Left hindlimb (tissue), 1 donor: ENCODE data around the gene ALDOC.
A peak's percentile ranks its signal among the peaks of the same experiment; 100 is the strongest.

Experiments
- DNase-seq: peaks from one replicate; pipeline ENCODE4 v3.0.0-alpha.2; 2018

Gene ALDOC

DNA sequence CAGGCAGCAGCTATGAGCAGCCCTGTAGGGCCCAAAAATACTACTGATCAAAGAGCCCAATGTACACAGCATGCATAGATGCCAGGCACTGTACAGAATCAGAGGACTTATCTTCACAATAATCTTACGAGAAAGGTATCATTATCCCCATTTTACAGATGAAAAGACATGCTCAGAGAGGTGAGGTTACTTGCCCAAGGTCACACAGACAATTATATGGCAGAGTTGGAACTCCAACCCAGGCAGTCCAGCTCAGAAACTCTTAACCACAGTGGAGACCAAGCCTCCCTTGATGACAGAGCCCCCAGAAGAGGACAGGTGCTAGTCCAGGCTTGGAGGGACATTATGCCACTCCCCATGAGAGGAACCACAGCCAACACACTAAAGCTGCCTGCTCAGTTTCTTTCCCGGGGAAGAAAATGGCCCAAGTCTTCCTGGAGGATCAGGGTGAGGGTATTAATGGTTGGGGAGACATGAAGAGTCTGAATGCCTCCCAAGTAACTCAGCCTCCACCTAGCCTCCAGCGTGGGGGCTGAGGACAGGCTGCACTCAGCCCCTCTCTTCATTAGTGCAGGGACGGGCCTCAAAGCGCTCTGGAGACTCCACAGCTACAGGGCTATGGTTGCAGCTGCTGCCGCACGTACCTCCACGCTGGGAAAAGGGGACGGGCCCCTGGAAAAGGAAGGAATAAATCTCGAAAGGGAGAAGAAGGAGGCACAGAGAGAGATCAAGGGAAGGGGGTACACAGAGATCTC is 25.1 kb downstream of the ALDOC start:
- no peak for DNase-seq

- no peak for DNase-seq
Measured at GRCh38 chr17:28550858-28551257, 25.8 kb downstream of the ALDOC start.

DNA sequence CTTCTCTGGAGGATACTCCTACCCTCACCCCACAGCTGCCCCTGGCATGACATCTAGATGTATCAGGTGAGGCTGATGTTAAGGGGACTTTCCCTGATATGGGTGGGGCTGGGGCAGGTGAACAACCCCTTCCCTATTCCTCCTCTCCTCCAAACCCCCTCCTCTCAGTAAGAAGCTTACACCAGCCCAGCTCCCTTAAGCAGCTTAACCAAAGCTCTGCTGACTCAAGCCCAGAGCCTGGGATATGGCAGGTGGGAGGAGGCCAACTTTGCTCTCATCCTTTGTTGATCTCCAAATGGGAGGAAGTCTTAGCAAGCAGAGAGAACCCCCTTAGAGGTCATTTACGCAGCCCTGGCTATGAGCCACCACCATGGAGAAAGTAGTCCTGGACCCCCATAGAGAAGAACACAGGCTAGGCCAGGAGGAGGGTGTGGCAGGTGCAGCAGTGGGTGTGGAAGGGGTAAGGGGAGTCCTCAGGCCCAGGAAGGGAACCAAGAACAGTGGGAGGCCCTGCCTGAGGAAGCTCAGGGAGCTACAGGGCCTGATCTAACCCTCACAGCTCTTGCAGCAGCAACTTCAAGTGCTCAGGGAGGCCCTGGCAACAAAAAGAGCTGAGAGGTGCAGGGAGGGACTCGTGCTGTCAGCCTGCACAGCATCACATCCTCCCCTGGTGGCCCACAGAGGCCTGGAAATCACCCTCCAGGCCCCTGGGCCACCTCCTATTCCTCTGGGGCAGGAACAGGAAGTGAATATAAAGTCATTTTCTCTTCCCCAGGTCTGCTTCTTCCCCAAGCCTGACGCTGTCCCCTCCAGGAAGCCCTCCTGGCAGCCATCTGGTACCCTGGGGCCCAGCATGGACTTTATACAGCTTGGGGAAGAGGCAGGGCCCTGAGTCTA is 27.2 kb downstream of the ALDOC start:
- no peak for DNase-seq

GRCh38 chr17:28548417-28549130 is 28.1 kb downstream of the ALDOC start:
- no peak for DNase-seq

DNA sequence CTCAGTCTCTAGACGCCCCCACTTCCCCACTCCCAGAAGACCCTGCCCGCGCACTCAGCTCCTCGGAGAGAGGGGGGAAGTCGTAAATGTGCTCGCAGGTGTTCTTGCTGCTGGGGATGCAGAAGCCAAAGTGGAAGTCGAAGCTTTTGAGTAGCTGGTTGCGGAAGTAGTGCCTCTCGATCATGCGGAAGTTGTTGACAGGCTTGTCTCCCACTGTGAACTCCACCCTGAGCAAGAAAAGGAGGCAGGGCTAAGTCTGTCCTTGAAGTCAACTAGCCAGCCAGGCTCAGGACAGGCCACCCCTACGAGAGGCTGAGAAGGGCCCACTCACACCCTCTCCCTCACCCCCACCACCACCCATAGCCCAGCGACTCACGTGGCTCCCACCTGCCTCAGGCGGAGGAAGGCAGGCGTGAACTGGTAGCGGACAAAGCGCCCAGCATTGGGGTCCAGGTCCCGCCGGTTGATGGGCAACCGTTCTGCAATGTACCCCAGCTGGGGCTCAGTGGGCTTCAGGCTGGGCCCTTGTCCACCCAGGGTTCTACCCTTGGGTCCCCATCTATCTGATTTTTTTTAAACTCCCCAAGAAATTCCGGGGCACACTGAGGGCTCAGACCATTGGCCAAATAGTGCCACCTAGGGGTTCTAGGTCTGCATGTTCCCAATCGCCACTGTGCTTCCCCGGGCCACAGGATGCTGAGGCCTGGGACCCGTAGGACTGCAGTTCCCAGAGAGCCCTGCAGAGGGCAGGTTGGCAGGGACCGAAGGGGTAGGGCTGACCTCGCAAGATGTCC is 28.9 kb downstream of the ALDOC start:
- peak; percentile 61 for DNase-seq

- DNase-seq, result no peak
Measured at GRCh38 chr17:28547096-28547622, 29.5 kb downstream of the ALDOC start.

DNA sequence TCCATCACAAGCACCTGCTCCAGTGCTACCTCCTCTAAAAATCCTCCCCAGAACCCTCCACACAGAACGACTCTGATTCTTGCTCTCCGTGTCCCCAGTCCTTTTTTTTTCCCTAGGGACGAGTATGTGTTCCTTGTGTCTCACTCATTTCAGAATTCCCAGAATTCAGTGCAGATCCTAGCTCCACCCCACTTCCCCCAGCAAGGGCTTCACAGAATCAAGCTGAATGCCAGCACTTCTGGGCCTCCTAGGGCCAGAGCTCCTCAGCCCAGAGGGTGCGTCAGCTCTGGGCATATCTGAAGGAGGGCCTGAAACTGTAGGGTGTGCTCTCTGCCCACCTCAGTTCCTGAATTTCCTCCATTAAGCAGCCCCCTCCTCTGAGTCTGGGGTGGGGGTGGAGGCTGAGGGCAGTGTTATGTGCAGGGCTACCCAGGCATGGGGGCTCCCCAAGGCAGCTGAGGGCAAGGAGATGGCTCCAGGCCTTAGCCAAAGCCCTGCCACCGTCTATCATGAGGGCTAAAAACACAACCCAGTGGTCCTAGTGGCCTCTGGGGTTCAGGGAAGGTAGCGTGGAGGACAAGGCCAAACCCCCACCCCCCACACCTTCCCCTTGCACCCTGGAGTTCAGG is 30.8 kb downstream of the ALDOC start:
- DNase-seq, result no peak

DNA sequence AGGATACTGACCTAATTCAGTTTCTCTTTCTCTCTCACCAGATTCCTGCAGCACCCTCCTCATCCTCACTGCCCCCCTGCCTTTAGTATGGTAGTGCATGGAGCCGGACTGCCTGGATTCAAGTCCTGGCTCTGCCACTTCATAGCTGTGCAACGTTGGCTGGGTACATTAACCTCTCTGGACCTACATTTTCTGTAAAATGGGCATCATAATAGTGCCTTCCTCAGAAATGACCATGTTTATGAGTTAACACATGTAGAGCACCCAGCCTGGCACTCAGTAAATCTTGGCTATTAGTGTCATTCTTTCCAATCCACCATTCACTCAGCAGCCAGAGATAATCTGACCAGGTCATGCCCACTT is 31.6 kb downstream of the ALDOC start:
- no peak for DNase-seq

GRCh38 chr17:28544402-28545140 is 32.1 kb downstream of the ALDOC start:
- DNase-seq, result no peak

DNA sequence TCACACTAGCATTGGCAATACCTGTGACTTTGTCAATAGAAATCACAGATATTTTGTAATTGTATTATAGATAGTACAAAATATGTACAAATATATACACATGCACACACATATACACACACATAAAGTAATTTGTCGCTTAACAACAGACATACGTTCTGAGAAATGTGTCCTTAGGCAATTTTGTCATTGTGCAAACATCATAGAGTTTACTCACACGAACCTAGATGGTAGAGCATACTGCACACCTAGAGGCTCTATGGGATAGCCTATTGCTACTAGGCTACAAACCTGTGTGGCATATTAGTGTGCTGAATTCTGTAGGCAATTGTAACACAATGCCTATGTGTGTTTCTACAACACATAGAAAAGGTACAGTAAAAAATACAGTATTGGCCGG is 35.3 kb downstream of the ALDOC start:
- DNase-seq, result no peak

GRCh38 chr17:28540231-28540630 is 36.5 kb downstream of the ALDOC start:
- DNase-seq, result no peak

GRCh38 chr17:28538296-28538895 is 38.3 kb downstream of the ALDOC start:
- DNase-seq, result no peak

DNA sequence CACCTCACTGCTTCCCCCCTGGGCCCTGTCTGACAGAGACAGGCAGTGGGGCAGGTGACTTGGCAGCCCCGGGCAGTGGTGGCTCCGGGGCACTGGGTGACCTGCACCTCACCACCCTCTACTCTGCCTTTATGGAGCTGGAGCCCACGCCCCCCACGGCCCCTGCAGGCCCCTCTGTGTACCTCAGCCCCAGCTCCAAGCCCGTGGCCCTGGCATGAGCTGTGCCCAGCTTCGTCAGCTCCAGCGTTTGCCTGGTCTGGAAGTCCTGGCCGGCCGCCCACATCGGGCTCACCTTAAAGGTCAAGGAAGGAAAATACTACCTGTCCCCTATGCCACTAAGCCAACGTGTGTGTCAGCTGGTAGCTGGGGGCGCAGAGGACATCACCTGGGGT is 39.5 kb downstream of the ALDOC start:
- DNase-seq, result no peak

- DNase-seq, result no peak
Measured at GRCh38 chr17:28536532-28537218, 40.0 kb downstream of the ALDOC start.

- no peak for DNase-seq
Measured at GRCh38 chr17:28534740-28535375, 41.8 kb downstream of the ALDOC start.

DNA sequence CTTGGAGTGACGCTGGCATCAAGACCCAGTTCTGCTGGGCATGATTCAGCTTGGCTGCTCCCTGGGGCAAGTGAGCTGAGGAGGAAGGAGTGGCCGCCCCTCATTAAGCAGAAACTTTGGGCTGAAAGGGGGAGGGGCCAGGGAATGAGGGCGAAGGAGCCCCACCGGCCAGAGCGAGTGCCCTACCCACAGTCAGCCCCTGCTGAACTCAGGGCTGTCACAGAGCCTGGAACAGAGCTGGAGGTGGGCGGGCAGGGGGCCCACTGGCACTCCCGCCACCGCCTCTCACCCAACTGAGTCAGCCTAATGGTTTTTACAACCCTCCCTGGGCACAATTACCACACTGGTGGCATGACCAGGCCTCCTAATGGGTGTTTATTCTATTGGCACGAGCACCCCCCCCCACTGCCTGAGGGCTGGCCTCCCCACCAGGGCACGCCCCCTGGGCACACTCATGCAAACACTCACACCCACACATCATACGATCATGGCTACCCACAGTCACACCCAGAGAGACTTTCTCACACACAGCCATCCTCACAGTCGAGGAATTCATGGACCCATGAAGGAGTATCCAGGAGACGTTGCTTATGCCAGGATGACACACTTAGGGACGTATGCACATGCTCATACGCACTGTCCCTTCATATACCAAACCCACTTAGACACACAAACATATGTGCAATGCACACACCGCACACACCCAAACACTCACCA is 43.4 kb downstream of the ALDOC start:
- DNase-seq, result no peak

DNA sequence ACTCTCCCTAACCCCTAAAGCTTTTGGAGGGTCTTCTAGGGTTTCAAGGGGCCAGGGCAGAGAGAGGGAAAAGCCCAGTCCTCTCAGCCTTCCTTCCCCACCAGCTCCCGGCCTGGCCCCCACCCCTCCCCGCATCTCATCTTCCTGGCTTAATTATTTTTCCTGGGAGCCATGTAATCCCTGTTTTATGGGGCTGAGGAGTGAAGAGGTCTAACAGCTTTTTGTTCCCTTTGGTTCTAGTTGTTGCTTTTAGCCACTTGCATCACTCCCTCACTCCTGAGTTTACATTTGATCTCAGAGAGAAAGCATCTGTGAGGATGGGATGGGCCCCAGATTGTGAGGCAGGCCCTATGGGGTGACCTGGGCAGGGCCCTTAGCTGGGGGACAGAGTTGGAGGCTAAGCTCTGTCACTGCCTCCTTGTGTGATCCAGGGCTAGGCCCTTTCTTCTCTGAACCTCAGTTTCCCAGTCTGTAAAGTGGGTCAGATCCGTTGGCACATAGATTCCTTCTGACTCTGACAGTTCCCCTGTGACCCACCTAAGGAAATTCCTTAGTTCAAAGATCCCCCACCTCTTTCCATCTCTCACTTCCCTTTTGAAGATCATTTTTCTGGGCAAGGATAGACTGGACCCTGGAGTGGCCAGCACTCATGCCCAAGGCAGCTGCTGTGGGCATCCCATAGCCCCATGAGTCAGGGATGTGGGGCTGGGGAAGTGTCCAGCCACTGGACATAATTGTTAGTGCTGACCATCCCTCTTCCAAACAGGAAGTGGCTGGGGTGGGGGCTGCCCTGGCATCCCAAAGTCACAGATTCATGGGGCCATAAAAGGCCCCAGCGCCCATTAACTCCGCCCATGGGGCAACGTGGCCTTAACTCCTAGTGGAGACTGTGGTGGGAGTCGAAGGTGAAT is 44.4 kb downstream of the ALDOC start:
- DNase-seq, result no peak

- DNase-seq, result no peak
Measured at GRCh38 chr17:28530926-28531325, 45.8 kb downstream of the ALDOC start.
